DMS114 treated with DMSO at 0.1 percent for 48 hours (cell line): ENCODE results near the gene AQP5.

Experiments
- DNase-seq: peaks from one replicate; lab custom pipeline; 2025; ENCODE audit not compliant: unreplicated experiment; lab: John Stamatoyannopoulos, UW

Gene AQP5

DNA sequence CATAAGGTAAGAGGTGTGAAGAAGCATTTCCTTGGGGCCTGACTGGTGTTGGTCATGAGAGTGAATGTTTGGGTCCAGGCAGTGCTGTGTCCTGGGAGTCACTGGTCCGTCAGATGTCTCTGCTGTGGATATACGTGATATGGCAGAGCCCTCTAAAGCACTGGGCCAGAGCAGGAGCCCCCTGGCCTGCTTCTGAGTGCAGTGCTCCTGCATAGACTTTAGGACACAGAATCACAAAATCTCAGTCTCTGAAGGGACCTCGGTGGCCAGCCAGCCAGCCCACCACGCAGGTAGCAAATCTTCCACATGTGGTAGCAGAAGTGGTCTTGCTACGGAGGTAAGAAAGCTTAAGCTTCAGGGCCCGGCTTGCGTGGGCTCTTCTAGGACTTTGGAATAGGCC is 29.6 kb upstream of the AQP5 start:
- DNase-seq = no peak

DNA sequence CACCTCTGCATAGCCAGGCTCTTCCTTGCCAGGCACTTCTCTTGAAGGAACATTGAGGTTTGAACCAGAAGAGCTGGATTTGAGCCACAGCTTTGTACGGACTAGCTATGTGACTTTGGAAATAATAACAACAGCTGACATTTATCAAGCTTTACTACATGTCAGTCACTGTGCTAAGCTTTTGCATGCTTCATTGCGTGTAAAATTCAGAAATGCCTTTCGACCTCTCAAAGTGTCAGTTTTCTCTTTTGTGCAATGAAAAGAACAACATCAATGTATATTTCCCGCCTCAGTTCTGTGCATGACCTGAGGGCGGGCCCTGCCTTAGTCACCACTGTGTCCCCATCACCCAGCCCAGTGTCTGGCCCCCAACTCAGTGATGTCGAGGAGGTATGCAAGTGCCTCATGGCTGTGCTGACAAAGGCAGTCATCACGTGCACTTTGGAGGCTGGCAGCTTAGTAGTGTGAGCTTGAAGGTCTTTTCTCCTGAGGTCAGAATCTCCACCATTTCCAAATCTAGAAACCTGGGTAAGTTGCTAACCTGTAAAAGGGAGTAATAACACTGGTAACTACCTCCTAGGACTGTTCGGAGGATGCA is 29.0 kb upstream of the AQP5 start:
- no peak for DNase-seq

- DNase-seq = no peak
Observed at GRCh38 chr12:49933796-49934195, 27.9 kb upstream of the AQP5 start.

- no peak for DNase-seq
Observed at GRCh38 chr12:49934505-49934904, 27.2 kb upstream of the AQP5 start.

DNA sequence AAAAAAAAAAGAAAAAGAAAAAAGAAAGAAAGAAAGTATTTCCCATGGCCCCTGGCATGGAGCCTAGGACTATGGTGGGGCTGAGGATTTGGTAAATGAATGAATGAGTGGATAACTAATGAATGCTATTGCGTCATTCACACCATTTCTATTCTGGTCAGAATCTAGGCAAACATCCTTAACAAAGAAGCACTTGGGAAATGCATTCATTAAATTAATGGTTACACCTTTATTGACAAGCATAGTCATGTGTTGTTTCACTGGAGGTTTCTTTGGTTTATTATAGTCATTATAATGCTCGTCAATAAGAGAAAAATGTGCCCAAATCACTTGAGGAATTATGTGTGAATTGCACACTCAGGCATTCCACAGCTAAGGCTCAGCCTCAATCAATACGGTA is 24.7 kb upstream of the AQP5 start:
- no peak for DNase-seq

GRCh38 chr12:49937639-49938300 is 23.9 kb upstream of the AQP5 start:
- no peak for DNase-seq

- no peak for DNase-seq
Observed at GRCh38 chr12:49939307-49939706, 22.4 kb upstream of the AQP5 start.

DNA sequence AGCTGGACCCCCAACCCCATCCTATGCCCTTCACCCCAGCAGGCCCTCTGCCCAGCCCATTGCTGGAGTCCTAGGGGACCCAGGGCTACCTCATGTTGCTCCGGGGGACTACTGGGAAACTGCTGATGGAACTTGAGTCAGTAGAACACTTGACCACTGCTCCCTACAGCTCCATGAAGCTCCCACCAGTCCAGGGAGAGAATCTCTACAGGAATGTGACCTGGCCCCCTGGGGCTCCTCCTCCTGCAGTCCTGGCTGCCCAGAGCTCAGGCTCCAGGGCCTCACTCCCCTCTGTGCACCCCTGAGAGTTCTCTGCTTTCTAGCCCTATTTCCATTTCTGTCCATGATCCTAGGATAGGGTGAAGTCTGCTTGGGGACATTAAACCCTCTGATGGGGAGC is 22.0 kb upstream of the AQP5 start:
- no peak for DNase-seq

GRCh38 chr12:49941556-49942511 is 19.8 kb upstream of the AQP5 start:
- no peak for DNase-seq

DNA sequence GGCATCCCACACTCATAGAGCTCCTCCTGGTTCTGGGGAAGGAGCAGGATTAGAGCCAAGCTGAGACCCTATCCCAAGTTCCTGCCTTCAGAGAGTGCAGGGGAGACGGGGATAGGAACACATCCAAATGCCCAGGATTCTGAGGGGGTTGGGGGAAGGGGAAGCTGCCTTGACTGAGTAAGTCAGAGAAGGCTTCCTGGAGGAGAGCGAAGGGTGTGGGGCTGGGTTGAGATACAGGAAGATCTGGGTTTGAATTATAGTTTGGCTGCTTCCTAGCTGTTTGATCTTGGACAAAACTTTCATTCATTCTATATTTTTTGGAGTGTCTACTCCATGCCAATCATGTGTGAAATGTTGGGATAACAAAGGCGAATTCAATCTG is 19.2 kb upstream of the AQP5 start:
- DNase-seq = no peak

DNA sequence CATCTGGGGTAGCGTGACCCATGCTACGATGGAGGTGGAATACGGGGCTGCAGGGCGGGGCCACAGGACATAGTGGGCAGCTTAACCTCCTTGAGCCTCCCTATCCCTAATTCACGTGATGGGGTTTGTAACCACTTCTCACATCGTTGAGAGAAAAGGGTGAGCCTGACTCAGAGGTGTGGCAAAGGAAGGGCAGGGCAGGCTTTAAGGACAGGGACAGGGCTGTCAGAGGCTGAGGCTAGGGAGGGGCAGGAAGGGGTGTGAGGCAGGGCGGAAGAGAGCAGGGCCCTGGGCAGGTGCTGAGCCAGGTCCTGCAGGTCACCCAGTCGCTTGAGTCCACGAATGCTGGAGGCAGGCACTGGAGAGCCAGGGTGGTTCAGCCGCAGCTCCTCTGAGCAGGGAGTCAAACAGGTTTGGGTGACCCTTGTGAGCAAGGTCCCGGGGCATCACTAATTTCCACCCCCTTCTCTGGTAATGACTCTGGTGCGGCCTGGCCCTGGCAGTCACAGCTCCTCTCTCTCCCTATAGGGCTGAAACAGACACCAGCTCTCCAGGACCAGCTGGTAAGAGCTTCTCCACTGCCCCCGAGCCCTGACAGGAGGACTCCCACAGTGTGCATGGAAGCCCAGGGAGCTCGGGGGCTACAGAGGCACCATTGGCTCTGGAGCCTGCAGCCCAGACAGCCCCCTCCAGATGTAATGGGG is 18.6 kb upstream of the AQP5 start:
- no peak for DNase-seq

DNA sequence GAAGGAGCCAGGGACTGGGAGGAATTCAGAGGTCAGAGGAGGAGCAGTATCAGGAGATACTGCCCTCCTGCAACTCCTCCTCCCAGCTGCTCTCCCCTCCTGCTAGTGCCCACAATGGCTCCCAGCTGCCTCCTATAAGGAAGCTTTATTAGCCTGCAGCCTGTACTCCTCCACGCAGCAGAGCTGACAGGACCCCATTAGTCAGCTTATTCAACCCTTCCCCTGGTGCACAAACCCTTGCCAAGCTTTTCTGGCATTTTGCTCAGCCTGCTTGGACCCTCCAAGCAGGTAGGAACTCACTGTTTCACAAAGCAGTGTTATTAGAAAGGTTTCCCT is 18.1 kb upstream of the AQP5 start:
- DNase-seq = no peak

GRCh38 chr12:49944046-49944445 is 17.6 kb upstream of the AQP5 start:
- DNase-seq = no peak

- no peak for DNase-seq
Observed at GRCh38 chr12:49944718-49945117, 17.0 kb upstream of the AQP5 start.

- peak; percentile 80 for DNase-seq
Observed at GRCh38 chr12:49945394-49946080, 16.1 kb upstream of the AQP5 start.

DNA sequence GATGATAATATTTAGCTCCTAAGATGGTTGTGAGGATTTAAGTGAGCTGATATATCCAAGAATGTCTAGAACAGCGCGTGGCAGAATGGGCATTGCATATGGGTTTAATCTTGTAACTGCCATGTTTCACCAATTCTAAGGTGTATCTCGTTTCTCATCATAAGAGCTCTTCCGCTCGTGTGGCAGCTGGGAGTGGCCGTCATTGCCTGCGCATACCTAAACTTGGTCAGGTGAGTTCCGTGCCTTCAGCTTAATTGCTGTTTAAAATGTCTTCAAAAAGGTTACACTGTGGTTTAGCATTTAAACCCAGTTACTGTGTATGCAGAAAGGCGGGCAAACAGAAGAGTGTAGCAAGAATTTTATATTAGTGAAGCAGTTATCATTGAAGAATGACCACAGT is 15.6 kb upstream of the AQP5 start:
- no peak for DNase-seq

- no peak for DNase-seq
Observed at GRCh38 chr12:49946497-49946896, 15.2 kb upstream of the AQP5 start.

GRCh38 chr12:49947593-49948226 is 14.0 kb upstream of the AQP5 start:
- no peak for DNase-seq

- DNase-seq = no peak
Observed at GRCh38 chr12:49948866-49949845, 12.5 kb upstream of the AQP5 start.
